ENCODE results near the gene BIVM.

The BIVM gene

GRCh38 chr13:102845289-102845629 is 46.3 kb downstream of the BIVM start:
- DNase-seq (ENCODE audit: low spot score) = no peak

DNA sequence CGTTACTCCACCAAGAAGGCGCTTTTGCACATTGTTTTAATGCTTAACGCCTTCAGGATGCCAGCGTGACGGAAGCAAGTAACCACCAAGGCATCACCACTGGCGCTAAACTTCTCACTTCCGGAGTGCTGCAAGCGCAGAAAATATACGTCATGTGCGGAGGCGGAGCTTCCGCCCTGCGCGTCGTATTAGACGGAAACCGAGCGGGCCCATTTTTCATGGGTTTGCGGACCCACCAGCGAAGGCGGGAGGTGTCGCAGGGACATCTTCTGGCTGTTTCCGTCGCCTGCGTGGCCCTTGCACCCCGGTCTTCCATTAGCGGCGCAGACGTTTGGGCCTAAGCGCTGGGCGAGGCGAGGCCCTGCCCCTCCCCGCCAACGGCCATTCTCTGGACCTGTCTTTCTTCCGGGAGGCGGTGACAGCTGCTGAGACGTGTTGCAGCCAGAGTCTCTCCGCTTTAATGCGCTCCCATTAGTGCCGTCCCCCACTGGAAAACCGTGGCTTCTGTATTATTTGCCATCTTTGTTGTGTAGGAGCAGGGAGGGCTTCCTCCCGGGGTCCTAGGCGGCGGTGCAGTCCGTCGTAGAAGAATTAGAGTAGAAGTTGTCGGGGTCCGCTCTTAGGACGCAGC is 46.8 kb downstream of the BIVM start, which contains the start of gene ERCC5:
Gene ERCC5, plus strand, starts transcription at position 403 of the 631 bp plus-strand sequence. CDS start 235 bp downstream, outside the sequence.
- DNase-seq (ENCODE audit: low spot score) = peak; percentile 87

GRCh38 chr13:102846261-102847015 is 47.5 kb downstream of the BIVM start:
- peak; percentile 53 for DNase-seq (ENCODE audit: low spot score)

DNA sequence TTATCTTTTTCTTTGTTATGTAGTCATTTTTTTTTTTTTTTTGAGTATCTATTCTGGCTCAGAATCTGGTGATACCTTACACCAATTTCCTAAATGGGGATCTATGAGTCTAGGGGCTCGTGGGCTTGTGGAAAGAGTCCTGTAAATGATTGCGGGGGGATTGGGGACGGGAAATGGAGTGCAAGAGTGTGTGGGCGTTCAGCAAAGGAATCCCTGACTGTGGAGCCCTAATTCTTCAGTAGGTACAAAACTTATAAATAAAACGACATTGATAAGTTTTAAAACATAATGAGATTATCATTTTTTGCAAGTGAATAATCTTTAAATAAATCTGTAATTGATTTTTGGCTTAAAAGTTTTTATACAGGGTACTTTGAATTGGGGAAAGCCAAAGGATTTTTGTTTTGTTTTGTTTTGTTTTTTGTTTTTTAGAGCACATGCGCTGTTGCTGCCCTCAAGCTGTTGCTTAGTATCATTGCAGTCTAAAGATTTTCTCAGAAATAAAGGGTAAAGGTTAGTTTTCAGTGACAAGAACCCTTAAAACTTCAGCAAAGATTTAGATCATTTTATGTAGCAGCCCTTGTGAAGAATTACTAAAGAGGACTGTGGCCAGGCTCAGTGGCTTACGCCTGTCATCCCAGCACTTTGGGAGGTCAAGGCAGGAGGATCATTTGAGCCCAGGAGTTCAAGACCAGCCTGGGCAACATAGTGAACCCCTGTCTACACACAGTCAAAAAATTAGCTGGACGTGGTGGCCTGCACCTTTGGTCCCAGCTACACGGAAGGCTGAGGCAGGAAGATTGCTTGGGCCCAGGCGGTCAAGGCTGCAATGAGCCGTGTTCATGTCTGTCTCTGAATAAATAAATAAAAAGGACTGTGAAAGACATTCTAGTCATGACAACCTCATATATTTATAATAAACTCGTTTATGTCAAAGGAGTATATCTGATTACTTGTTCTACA is 48.6 kb downstream of the BIVM start:
- DNase-seq (ENCODE audit: low spot score) = no peak

GRCh38 chr13:102848956-102849355 is 50.0 kb downstream of the BIVM start:
- DNase-seq (ENCODE audit: low spot score) = no peak

- no peak for DNase-seq (ENCODE audit: low spot score)
Measured at GRCh38 chr13:102852556-102852955, 53.6 kb downstream of the BIVM start.

GRCh38 chr13:102854675-102855074 is 55.8 kb downstream of the BIVM start:
- DNase-seq (ENCODE audit: low spot score) = no peak

DNA sequence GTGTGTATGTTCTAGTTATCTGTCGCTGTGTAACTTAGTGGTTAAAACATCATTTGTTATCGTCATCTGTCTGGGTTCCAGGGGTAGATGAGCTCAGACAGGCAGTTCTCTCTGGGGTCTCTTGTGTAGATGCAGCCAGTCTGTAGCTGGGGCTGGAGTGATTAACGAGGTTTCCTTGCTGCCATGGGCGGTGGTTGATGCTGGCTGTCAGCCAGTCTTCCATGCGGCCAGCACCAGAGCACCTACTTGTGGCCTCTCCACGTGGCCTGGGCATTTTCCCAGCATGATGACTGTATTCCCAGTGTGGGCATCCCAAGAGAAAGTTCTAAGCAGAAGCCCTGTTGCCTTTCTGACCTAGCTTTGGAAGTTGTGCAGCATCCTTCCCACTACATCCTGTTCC is 57.6 kb downstream of the BIVM start:
- DNase-seq (ENCODE audit: low spot score) = no peak

DNA sequence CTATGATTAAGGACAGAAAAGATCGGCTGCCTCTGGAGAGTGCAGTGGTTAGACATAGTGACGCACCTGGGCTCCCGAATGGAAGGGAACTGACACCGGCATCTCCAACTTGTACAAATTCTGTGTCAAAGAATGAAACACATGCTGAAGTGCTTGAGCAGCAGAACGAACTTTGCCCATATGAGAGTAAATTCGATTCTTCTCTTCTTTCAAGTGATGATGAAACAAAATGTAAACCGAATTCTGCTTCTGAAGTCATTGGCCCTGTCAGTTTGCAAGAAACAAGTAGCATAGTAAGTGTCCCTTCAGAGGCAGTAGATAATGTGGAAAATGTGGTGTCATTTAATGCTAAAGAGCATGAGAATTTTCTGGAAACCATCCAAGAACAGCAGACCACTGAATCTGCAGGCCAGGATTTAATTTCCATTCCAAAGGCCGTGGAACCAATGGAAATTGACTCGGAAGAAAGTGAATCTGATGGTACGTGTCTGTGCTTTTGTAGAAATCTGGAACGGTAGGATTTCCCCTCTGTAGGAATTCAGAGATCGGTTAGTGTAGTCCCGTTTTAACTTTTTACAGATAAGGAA is 63.8 kb downstream of the BIVM start:
- no peak for DNase-seq (ENCODE audit: low spot score)

GRCh38 chr13:102863590-102863989 is 64.7 kb downstream of the BIVM start:
- DNase-seq (ENCODE audit: low spot score) = no peak

GRCh38 chr13:102868366-102868936 is 69.5 kb downstream of the BIVM start:
- no peak for DNase-seq (ENCODE audit: low spot score)

GRCh38 chr13:102869948-102870676 is 71.2 kb downstream of the BIVM start:
- no peak for DNase-seq (ENCODE audit: low spot score)

DNA sequence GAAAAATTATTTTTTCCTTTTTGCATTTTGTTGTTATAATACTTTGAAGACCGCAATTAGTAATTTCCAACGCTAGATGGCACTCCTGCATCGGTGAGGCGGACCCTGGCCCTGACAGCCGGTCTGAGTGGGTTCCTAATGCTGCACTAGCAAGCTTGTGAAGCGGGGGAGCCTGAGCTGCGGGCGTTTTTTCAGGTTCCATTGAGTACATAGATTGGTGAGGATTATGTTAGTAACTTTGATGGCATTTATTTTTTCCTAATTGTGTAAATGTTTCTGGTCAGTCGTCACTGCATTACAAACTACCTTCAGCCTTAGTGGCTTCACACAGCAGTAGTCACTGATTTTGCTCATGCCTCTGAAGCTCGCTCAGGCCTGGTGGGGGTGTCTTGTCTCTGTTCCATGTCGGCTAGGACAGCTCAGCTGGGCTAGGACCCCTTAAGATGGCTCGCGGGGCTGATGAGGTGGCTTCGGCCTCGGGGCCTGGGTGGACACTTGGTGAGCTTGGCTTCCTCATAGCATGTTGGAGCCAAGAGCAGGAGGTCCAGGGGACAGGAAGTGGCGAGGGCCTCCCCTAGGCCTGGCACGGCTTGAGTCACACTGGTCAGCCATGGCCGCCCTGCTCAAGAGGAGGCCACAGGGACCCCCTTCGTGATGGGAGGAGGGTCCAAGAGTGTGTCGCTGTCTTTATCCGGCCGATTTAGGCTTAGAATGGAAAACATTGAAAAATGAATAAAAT is 71.9 kb downstream of the BIVM start:
- DNase-seq (ENCODE audit: low spot score) = peak; percentile 85

- DNase-seq (ENCODE audit: low spot score) = no peak
Measured at GRCh38 chr13:102872131-102872530, 73.2 kb downstream of the BIVM start.

DNA sequence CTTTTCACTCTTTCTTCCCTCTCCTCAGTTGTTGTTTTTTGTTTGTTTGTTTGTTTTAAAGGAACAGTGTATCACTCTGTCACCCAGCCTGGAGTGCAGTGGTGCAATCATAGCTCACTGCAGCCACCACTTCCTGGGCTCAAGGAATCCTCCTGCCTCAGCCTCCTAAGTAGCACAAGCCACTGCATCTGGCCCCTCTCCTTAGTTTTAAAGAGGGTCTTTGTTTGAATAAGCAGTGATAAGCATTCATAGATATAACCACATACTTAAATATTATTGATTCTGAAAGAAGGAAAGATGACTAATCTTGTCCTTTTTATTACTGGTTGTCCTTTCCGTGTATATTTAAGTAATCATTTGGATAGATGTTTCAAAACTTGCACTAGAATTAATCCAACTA is 73.6 kb downstream of the BIVM start:
- no peak for DNase-seq (ENCODE audit: low spot score)

GRCh38 chr13:102873653-102874052 is 74.7 kb downstream of the BIVM start:
- DNase-seq (ENCODE audit: low spot score) = no peak

DNA sequence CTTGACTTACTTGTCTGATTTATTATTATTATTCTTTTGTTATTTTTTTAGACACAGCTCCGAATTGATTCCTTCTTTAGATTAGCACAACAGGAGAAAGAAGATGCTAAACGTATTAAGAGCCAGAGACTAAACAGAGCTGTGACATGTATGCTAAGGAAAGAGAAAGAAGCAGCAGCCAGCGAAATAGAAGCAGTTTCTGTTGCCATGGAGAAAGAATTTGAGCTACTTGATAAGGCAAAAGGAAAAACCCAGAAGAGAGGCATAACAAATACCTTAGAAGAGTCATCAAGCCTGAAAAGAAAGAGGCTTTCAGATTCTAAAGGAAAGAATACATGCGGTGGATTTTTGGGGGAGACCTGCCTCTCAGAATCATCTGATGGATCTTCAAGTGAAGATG is 76.3 kb downstream of the BIVM start:
- DNase-seq (ENCODE audit: low spot score) = no peak

GRCh38 chr13:102877303-102877702 is 78.4 kb downstream of the BIVM start:
- DNase-seq (ENCODE audit: low spot score) = no peak

- no peak for DNase-seq (ENCODE audit: low spot score)
Measured at GRCh38 chr13:102878481-102878880, 79.6 kb downstream of the BIVM start.

GRCh38 chr13:102879793-102880499 is 81.0 kb downstream of the BIVM start:
- DNase-seq (ENCODE audit: low spot score) = no peak
